ENCODE data around the gene ENOX1. TPM values are rescaled to one million over a fixed set of nuclear protein-coding genes. Genes with fewer than 3 reads are reported as not detected.
"Not testable (repeated sequence)": the region's sequence is repeated elsewhere in the genome, so short reads cannot be mapped to it uniquely, and the experiment has no call there.

The ENOX1 gene
- total RNA-seq, 2 donors from 2014 or later = 0.22 to 1.4 TPM

DNA sequence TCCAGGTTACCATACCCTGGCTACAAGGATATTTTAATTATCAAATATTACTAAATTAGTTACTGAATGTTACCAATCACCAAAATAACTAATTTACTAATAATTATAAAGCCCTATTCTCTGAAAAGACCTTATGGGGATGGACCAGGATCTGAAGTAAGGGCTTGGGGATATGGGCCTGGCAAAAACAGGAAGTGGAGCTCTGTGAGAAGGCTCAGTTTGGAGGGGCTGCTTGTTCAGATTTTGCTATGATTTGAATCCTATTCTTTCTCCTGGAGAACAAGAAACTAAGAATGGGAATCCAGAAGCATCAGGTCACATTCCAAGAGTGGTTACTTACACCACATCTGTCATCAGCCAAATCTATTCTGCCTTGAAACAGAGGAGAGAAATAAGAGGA is 615.3 kb downstream of the ENOX1 start:
- TF ChIP-seq, protein P1, sequence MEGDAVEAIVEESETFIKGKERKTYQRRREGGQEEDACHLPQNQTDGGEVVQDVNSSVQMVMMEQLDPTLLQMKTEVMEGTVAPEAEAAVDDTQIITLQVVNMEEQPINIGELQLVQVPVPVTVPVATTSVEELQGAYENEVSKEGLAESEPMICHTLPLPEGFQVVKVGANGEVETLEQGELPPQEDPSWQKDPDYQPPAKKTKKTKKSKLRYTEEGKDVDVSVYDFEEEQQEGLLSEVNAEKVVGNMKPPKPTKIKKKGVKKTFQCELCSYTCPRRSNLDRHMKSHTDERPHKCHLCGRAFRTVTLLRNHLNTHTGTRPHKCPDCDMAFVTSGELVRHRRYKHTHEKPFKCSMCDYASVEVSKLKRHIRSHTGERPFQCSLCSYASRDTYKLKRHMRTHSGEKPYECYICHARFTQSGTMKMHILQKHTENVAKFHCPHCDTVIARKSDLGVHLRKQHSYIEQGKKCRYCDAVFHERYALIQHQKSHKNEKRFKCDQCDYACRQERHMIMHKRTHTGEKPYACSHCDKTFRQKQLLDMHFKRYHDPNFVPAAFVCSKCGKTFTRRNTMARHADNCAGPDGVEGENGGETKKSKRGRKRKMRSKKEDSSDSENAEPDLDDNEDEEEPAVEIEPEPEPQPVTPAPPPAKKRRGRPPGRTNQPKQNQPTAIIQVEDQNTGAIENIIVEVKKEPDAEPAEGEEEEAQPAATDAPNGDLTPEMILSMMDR (IDR thresholded peaks at IDR 0.05) = no peak
- Histone ChIP-seq H3K27ac (no peak overlapping the region), H3K27me3 (no peaks in the 10 kb centered on the region), H3K9me3 (no peaks in the 10 kb centered on the region), H3K9ac (ENCODE audit: low read depth in 2 of 2, low read length in 2 of 2) (no peak overlapping the region), H3K4me1 (no peaks in the 10 kb centered on the region), H3K36me3 (no peaks in the 10 kb centered on the region), H3K4me3 (no peak overlapping the region)
- intact Hi-C loops (cut with DNase I) = no loop called here
- DNase-seq = no peak

DNA sequence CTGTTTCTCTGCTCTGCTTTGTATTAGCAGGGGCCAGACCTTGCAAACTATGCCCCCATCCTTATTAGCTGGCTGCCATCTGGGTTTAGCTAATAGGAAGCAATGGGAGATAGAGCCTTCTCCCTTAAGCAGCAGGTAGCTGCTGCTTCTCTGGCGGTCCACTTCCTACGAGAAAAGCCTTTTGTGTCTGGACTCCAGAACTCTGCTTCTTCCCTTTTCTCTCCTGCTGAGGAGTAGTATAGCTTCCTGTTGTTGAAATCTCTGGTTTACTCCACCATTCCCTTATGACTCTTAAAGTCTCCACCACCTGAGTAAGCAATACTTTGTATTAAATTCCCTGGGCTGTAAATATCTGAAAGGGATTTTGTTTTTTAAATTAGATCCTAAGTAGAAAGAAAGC is 616.3 kb downstream of the ENOX1 start:
- DNase-seq = no peak
- TF ChIP-seq, protein P1 (IDR thresholded peaks at IDR 0.05) = no peak
- intact Hi-C loops (cut with DNase I) = no loop called here
- Histone ChIP-seq H3K4me3 (no peak overlapping the region), H3K27ac (no peak overlapping the region), H3K9ac (ENCODE audit: low read depth in 2 of 2, low read length in 2 of 2) (no peak overlapping the region), H3K36me3 (no peaks in the 10 kb centered on the region), H3K9me3 (no peaks in the 10 kb centered on the region), H3K4me1 (no peaks in the 10 kb centered on the region), H3K27me3 (no peaks in the 10 kb centered on the region)

DNA sequence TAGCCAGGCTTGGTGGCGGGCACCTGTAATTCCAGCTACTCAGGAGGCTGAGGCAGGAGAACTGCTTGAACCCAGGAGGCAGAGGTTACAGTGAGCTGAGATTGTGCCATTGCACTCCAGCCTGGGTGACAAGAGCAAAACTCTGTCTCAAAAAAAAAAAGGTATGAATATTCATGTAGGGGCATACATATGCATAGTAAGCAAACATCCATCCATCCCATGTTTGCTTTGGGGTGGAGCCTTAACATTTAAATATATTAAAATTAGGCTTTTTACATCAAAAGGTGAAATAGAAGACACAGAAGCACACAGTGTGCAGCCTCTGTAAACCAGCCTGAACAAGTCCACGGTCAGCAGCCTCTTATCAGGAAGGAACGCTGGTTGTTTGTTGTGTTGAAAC is 618.3 kb downstream of the ENOX1 start:
- H3K4me1 ChIP-seq; H3K36me3 ChIP-seq; H3K27ac ChIP-seq; H3K9ac ChIP-seq (ENCODE audit: low read depth in 2 of 2, low read length in 2 of 2); DNase-seq; H3K4me3 ChIP-seq; H3K27me3 ChIP-seq; H3K9me3 ChIP-seq; intact Hi-C loops (cut with DNase I): not testable (repeated sequence)

DNA sequence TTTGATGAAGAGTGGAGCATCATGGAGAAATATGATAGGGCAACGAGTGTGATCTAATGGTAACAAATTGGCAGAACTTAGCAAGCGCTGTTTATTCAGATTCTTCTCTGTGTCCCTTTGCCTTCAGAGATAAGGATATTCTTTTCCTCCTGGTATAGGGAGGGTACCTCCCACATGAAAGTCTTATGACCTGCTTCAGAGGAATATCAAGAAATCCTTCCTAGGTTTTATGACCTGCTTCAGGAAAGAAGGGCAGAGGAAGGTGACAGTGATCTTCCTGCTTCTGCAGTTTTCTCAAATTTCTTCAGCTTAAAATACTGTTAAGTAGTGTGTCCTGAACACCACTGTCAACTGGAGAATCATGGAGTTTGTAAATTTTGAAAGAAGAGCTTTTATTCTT is 619.0 kb downstream of the ENOX1 start:
- DNase-seq = no peak
- Histone ChIP-seq H3K9ac (ENCODE audit: low read depth in 2 of 2, low read length in 2 of 2) (no peak overlapping the region), H3K27me3 (no peaks in the 10 kb centered on the region), H3K9me3 (no peaks in the 10 kb centered on the region), H3K27ac (no peak overlapping the region), H3K4me1 (no peaks in the 10 kb centered on the region), H3K4me3 (no peak overlapping the region), H3K36me3 (no peaks in the 10 kb centered on the region)
- intact Hi-C loops (cut with DNase I) = no loop called here
- TF ChIP-seq, protein P1 (IDR thresholded peaks at IDR 0.05) = no peak

DNA sequence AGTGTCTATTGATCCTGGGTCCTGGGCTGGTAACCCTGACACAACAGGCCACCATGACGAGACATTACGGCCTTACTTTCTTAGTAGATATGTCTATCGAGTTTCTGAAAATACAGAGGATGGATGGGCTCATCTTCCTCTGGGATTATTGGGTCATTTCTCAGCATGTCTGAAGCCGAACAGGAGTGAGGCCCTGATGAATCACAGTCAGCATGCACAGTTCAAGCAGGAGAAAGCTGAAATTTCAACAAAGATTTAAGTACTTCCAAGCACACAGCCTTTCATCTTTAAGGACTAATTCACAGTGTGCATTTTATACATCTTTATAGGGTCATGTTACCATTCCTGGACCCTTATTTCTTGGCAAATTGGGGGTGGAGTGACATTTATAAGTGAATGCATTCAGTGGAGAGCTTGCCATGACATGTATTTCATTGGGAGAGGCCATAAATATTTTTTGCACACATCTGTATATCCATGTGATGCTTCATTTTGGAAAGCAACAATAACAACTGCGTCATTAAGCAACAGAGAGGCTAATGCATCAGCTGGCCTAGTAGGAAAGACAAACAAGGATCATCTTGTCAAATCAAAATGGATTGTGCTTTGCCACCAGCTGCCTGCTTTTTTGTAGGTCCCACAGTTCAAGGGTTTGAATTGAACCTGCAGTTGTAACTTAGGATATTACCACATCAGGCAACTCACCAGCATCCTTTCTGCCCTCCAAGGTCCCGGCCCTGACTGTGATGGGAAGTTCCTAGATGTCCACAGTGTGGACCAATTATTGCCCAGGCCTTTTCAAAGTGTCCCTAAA is 619.9 kb downstream of the ENOX1 start:
- H3K9ac ChIP-seq (ENCODE audit: low read depth in 2 of 2, low read length in 2 of 2) = no peak overlapping the region
- intact Hi-C loops (cut with DNase I) = no loop called here
- H3K27me3 ChIP-seq = no peaks in the 10 kb centered on the region
- no peaks in the 10 kb centered on the region for H3K4me1 ChIP-seq
- no peak overlapping the region for H3K4me3 ChIP-seq
- no peaks in the 10 kb centered on the region for H3K36me3 ChIP-seq
- no peaks in the 10 kb centered on the region for H3K9me3 ChIP-seq
- TF ChIP-seq, protein P1 (IDR thresholded peaks at IDR 0.05) = no peak
- DNase-seq = no peak
- no peak overlapping the region for H3K27ac ChIP-seq

Other genes with a start within 250 kb of the ENOX1 start
- 1 to 10 TPM; 5.4 to 6.9 TPM for gene CCDC122, start 92.8 kb upstream of the ENOX1 start, total RNA-seq
- 10 to 100 TPM in 1 of 2 donors, 1 to 10 TPM in 1; 6.7 to 10.9 TPM for gene LACC1, start 92.9 kb upstream of the ENOX1 start, total RNA-seq

Data from colonic mucosa (tissue), 4 donors.